Measurements from ENCODE around the gene GADD45A. TPM values are rescaled to one million over a fixed set of nuclear protein-coding genes. Genes with fewer than 3 reads are reported as not detected.

The GADD45A gene
- polyA plus RNA-seq, 3 donors = 7.5 to 14.3 (median 9.6) TPM

GRCh38 chr1:67724928-67725560 is 40.0 kb downstream of the GADD45A start:
- no peaks in the 10 kb centered on the region for H3K79me2 ChIP-seq (ENCODE audit: insufficient read depth, low read length)

GRCh38 chr1:67726224-67726623 is 41.2 kb downstream of the GADD45A start:
- H3K4me1 Mint-ChIP-seq = peaks cover 4% of the 10 kb centered on the region
- H3K9ac ChIP-seq (ENCODE audit: insufficient read depth, low read length, poor library complexity, severe bottlenecking) = no peak overlapping the region
- H3K36me3 ChIP-seq (replicated peaks in 1 of 2; ENCODE audit: control insufficient read depth in 1 of 2, insufficient read depth in 2 of 2, low read length in 2 of 2) = no peaks in the 10 kb centered on the region
- H3K79me2 ChIP-seq (ENCODE audit: insufficient read depth, low read length) = no peaks in the 10 kb centered on the region
- H3K27ac ChIP-seq (ENCODE audit: low read depth in 1 of 2, low read length in 2 of 2) = no peak overlapping the region
- H3K4me2 ChIP-seq (replicated peaks; ENCODE audit: extremely low read depth, low read length, poor library complexity, severe bottlenecking) = no peak overlapping the region
- DNase-seq = peak; percentile 9 to 67 (median 22)
- intact Hi-C loops (cut with micrococcal nuclease) = no loop called here
- no peaks in the 10 kb centered on the region for H3K27me3 Mint-ChIP-seq (ENCODE audit: low read depth in 3 of 3)
- no peak overlapping the region for H2AFZ ChIP-seq (ENCODE audit: insufficient read depth, low read depth, low read length, poor library complexity, severe bottlenecking)
- H3K27me3 ChIP-seq (ENCODE audit: control insufficient read depth in 2 of 2, insufficient read depth in 2 of 2, low read length in 2 of 2) = no peaks in the 10 kb centered on the region
- no peak for TF ChIP-seq CTCF (IDR thresholded peaks at IDR 0.05)
- peaks cover 3 to 5% of the 10 kb centered on the region in 2 donors for H3K4me1 ChIP-seq (ENCODE audit: control insufficient read depth in 1 of 2, insufficient read depth in 2 of 2, low read length in 2 of 2)
- no peaks in the 10 kb centered on the region for H4K20me1 ChIP-seq (ENCODE audit: insufficient read depth, low read length)
- H3K9me3 ChIP-seq (replicated peaks in 1 of 2; ENCODE audit: control insufficient read depth in 1 of 2, insufficient read depth in 1 of 2, low read length in 2 of 2) = no peaks in the 10 kb centered on the region
- H3K4me3 ChIP-seq (replicated peaks in 1 of 3; ENCODE audit: low read depth in 2 of 3, low read length in 3 of 3) = no peak overlapping the region
- no peaks in the 10 kb centered on the region for H3K9me3 Mint-ChIP-seq
- no peak overlapping the region for H3K27ac Mint-ChIP-seq
- no peaks in the 10 kb centered on the region for H3K36me3 Mint-ChIP-seq
- H3K4me3 Mint-ChIP-seq = no peak overlapping the region

More at GRCh38 chr1:67724928-67725560, 40.0 kb downstream of the GADD45A start:
- H3K27me3 Mint-ChIP-seq (ENCODE audit: low read depth in 3 of 3) = no peaks in the 10 kb centered on the region
- no peak for TF ChIP-seq CTCF (IDR thresholded peaks at IDR 0.05)
- H3K4me1 Mint-ChIP-seq = peaks cover 4% of the 10 kb centered on the region
- Histone ChIP-seq H3K9me3 (replicated peaks in 1 of 2; ENCODE audit: control insufficient read depth in 1 of 2, insufficient read depth in 1 of 2, low read length in 2 of 2) (no peaks in the 10 kb centered on the region), H4K20me1 (ENCODE audit: insufficient read depth, low read length) (no peaks in the 10 kb centered on the region), H3K27me3 (ENCODE audit: control insufficient read depth in 2 of 2, insufficient read depth in 2 of 2, low read length in 2 of 2) (no peaks in the 10 kb centered on the region), H3K9ac (ENCODE audit: insufficient read depth, low read length, poor library complexity, severe bottlenecking) (no peak overlapping the region), H3K4me2 (replicated peaks; ENCODE audit: extremely low read depth, low read length, poor library complexity, severe bottlenecking) (no peak overlapping the region), H3K27ac (ENCODE audit: low read depth in 1 of 2, low read length in 2 of 2) (no peak overlapping the region), H2AFZ (ENCODE audit: insufficient read depth, low read depth, low read length, poor library complexity, severe bottlenecking) (no peak overlapping the region), H3K4me3 (replicated peaks in 1 of 3; ENCODE audit: low read depth in 2 of 3, low read length in 3 of 3) (no peak overlapping the region), H3K4me1 (ENCODE audit: control insufficient read depth in 1 of 2, insufficient read depth in 2 of 2, low read length in 2 of 2) (peaks cover 3 to 5% of the 10 kb centered on the region in 2 donors), H3K36me3 (replicated peaks in 1 of 2; ENCODE audit: control insufficient read depth in 1 of 2, insufficient read depth in 2 of 2, low read length in 2 of 2) (no peaks in the 10 kb centered on the region)
- H3K9me3 Mint-ChIP-seq = no peaks in the 10 kb centered on the region
- no peak overlapping the region for H3K27ac Mint-ChIP-seq
- H3K4me3 Mint-ChIP-seq = no peak overlapping the region
- intact Hi-C loops (cut with micrococcal nuclease) = loop anchor here in 1 of 2 donors (5.0 kb wide), 1 partner anchor 38 kb away; the partner anchor contains the start of gene GADD45A
- no peak for DNase-seq
- WGBS (ENCODE audit: insufficient coverage) = 67% methylated on average over 1 of the region's 3 CpGs
- no peaks in the 10 kb centered on the region for H3K36me3 Mint-ChIP-seq
